Stimulated activated CD4-positive, alpha-beta T cell treated with anti-CD3 and anti-CD28 coated beads, TNF-alpha, amount 100 ng/mL, for 48 hours (primary cell): ENCODE measurements around the gene FRAT2.

Experiments used
- DNase-seq, 3 donors: peaks; one replicate each; pipeline ENCODE4 v3.0.0-alpha.2; 2020; ENCODE audit warnings: low read depth in 3 of 3

The FRAT2 gene

DNA sequence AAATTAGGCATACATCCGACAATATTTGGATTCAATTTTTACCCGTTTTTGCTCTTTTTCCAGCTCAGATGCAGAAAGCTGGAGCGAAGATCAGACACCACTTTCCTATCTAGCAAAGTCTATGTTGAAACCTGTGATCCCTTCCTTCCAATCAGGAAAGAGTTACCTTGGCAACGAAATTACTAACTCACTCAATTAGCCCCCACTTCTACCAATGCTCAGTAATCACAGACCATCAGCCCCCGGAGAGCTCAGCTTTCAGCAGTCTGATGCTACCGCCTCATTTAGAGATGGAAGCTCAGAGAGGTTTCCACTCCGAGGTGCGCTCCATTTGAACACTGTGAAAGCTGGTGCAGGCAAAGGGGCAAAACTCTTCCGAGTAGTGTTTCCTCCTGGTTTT, 8.8 kb downstream of the FRAT2 start:
- DNase-seq = no peak

GRCh38 chr10:97323501-97323900, 11.0 kb downstream of the FRAT2 start:
- no peak for DNase-seq

- no peak for DNase-seq
Observed at GRCh38 chr10:97321804-97322190, 12.7 kb downstream of the FRAT2 start.

DNA sequence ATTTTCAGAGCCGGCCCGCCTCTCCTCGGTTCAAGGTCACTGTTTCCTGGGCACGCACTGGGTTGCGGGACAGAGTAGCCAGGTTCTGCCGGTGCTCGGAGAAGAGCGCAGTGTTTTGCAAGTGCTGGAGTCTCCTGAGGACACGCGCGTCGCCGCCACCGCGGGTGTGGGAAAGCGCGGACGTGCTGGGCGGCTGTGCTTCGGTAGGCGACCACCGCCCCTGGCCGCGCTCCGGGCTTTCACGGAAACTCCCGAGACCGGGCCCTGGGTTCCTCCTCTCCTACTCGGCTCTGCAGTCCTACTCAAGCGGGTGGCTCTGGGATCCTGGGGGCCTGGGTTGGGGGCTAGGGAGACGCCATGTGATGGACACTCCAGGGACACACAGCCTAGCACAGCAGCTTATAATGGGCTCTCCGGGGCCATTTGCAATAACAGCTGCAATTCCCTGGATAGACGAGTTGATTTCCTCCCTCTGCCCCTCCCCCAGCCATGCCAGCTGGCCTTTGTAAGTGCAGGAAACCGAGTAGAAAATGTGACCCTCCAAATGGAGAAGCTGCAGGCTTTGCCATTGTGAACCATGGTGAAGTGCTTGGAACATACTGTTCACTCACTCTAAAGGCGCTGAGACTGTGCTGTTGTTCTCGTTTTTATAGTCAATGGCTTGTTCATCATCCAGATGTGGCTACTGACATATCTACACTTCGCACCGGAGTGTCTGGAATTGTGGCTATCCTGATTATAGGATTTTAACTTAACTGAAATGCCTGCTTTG, 13.3 kb downstream of the FRAT2 start:
- peak in 1 of 3 donors; percentile 10 for DNase-seq

- peak in 1 of 3 donors; percentile 18 for DNase-seq
Observed at GRCh38 chr10:97320480-97321031, 14.0 kb downstream of the FRAT2 start.

DNA sequence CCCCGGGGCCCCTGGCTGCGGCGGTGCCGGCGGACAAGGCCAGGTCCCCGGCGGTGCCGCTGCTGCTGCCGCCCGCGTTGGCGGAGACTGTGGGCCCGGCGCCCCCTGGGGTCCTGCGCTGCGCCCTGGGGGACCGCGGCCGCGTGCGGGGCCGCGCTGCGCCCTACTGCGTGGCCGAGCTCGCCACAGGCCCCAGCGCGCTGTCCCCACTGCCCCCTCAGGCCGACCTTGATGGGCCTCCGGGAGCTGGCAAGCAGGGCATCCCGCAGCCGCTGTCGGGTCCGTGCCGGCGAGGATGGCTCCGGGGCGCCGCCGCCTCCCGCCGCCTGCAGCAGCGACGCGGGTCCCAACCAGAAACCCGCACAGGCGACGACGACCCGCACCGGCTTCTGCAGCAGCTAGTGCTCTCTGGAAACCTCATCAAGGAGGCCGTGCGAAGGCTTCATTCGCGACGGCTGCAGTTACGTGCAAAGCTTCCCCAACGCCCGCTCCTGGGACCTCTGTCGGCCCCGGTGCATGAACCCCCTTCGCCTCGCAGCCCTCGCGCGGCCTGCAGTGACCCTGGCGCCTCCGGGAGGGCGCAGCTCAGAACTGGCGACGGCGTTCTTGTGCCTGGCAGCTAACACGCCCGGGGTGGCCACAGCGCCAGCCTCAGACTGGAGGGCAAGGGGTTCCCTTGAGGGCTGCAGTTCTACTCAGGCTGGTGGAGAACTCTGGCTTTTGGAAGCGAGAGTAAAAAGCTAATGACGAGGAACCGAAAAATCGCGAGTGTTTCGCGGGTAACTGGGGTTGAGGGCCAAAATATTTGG, 14.7 kb downstream of the FRAT2 start:
- peak in 2 of 3 donors; percentile 45 to 51 for DNase-seq

- peak; percentile 63 to 82 (median 72) for DNase-seq
Observed at GRCh38 chr10:97318772-97319651, 15.5 kb downstream of the FRAT2 start, which contains the start of gene FRAT1. FRAT1 (plus strand) TSS chr10:97319271; CDS start chr10:97319454, 183 bp downstream.

DNA sequence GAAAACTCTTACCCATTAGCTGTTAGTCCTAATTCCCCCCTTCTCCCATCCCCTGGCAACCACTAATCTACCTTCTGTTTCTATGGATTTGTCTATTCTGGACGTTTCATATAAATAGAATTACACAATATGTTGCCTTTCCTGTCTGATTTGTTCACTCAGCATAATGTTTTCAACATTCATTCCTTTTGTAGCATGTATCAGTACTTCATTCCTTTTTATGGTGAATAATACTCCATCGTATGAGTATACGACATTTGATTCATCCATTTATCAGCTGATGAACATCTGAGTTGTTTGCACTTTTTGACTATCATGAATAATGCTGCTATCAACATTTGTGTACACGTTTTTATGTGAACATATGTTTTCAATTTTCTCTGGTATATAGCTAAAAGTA, 19.9 kb downstream of the FRAT2 start:
- DNase-seq = no peak

DNA sequence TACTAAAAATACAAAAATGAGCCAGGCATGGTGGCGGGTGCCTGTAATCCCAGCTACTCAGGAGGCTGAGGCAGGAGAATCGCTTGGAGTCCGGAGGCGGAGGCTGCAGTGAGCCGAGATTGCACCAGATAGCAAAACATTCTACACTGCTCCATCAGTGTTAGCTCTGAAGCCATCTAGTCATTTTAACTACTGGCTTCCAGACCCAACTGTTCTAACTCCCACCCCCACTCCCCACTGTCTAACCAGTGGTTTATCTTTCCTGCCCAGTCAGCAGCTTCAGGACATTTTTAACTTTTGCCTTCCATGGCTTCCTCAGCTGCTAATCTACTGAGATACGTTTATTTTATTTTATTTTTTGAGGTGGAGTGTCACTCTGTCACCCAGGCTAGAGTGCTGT, 21.6 kb downstream of the FRAT2 start:
- no peak for DNase-seq

DNA sequence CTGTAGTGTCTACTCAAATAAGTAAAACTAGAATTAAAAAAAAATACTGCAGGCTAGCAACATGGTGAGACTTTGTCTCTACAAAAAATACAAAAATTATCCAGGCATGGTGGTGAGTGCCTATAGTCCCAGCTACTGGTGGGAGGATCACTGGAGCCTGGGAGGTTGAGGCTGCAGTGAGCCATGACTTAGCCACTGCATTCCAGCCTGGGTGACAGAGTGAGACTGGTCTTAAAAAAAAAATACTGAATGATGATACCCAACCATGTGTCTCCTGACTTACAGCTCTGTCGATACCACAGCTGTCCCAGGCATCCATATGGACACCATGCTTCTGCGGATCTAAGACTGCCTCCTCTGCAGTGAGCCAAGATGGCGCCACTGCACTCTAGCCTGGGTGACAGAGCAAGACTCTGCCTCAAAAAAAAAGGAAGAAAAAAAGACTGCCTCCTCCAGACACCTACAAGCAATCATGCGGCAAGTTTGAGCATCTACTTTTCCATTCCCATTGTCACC, 23.4 kb downstream of the FRAT2 start:
- DNase-seq = no peak

- no peak for DNase-seq
Observed at GRCh38 chr10:97307866-97308780, 26.4 kb downstream of the FRAT2 start.

GRCh38 chr10:97307441-97307840, 27.1 kb downstream of the FRAT2 start:
- DNase-seq = no peak

GRCh38 chr10:97302088-97302791, 32.3 kb downstream of the FRAT2 start:
- no peak for DNase-seq

DNA sequence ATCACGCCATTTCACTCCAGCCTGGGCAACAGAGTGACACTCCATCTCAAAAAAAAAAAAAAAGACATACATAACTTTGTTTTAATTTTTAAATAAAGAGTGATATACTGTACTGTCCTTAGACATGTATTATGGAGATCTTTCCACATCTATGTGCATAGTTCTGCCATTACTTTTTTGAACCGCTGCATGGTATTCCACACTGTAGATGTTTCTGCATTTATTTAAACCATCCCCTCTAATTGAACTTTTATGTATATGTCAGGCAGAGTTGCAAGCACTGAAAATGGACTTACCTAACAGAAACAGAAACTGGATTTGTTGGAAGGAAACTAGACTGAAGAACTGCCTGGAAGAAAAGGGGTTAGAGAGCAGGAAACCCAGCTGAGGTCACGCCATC, 33.5 kb downstream of the FRAT2 start:
- no peak for DNase-seq

DNA sequence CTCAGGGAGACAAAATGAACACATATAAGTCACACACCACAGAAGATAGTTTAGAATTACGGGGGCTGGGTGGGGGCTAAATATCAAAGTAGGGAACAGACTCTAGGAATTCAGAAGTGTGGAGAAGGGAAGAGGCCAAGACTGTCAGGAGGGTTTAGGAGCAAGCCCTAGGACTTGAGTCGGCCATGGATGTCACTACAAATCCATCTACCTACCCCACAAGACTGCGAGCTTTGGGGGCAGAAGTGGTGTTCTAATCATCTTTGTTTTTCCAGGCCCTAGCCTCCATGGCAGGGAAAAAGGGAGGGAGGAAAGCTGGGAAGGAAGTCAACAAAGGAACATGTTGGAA, 36.3 kb downstream of the FRAT2 start:
- DNase-seq = no peak

GRCh38 chr10:97297556-97298222, 36.8 kb downstream of the FRAT2 start:
- no peak for DNase-seq

DNA sequence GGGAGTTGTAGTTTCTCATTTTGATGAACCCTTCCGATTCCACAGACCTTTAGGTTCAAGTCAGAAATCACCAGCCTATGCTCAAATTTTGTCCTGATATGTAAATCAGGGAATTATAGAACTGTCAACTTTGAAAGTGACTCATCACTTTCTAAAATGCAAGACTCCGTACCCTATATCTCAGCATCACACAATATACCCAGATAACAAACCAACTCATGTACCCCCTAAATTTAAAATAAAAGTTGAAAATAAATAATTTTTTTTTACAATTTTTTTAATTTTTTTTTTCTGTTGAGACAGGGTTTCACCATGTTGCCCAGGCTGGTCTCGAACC, 41.7 kb downstream of the FRAT2 start:
- DNase-seq = no peak

GRCh38 chr10:97292097-97292861, 42.2 kb downstream of the FRAT2 start, which contains the start of gene ARHGAP19:
ARHGAP19 (minus strand) TSS chr10:97292637; CDS start chr10:97292627, 10 bp downstream.
- peak; percentile 82 to 93 (median 91) for DNase-seq
